Activated CD8-positive, alpha-beta T cell treated with anti-CD3 and anti-CD28 coated beads for 36 hours (primary cell): ENCODE data around the gene NAPB. TPM values are rescaled to one million over a fixed set of nuclear protein-coding genes. Genes with fewer than 3 reads are reported as not detected.
A peak's percentile ranks its signal among the peaks of the same experiment; 100 is the strongest.

Source experiments
- ATAC-seq: fragments of 200-7000 bp; cut with Tn5 transposase; one replicate; pipeline ENCODE4 v1.10.0; 2021; ENCODE audit warnings: mild to moderate bottlenecking, moderate library complexity
- CTCF ChIA-PET: fragments of 350-600 bp; sonication (Branson Sonifier 250); formaldehyde crosslinking; loops from one replicate; lab custom pipeline; 2021; ENCODE audit warnings: antibody characterized with exemption; lab: Charles Lee
- POLR2A ChIA-PET: fragments of 350-600 bp; sonication (Branson Sonifier 250); formaldehyde crosslinking; loops from one replicate; lab custom pipeline; 2021; ENCODE audit warnings: antibody characterized with exemption; lab: Charles Lee
- DNase-seq: peaks from one replicate; pipeline ENCODE4 v3.0.0-alpha.2; 2020
- H3K27ac Mint-ChIP-seq: one replicate; pipeline ENCODE4 v1.8.0; 2021; ENCODE audit warnings: mild to moderate bottlenecking, mixed read lengths
- H3K27me3 Mint-ChIP-seq: one replicate; pipeline ENCODE4 v1.8.0; 2021; ENCODE audit warnings: mixed read lengths
- H3K36me3 Mint-ChIP-seq: one replicate; pipeline ENCODE4 v1.8.0; 2021; ENCODE audit warnings: low read depth, mixed read lengths
- H3K4me1 Mint-ChIP-seq: one replicate; pipeline ENCODE4 v1.8.0; 2021; ENCODE audit warnings: low read depth, mixed read lengths
- H3K4me3 Mint-ChIP-seq: one replicate; pipeline ENCODE4 v1.8.0; 2021; ENCODE audit warnings: mild to moderate bottlenecking, moderate library complexity, mixed read lengths
- H3K9me3 Mint-ChIP-seq: one replicate; pipeline ENCODE4 v1.8.0; 2021; ENCODE audit warnings: mixed read lengths
- CTCF ChIP-seq: fragments of 200-600 bp; IDR thresholded peaks from one replicate; pipeline ENCODE4 v1.8.0; 2022; ENCODE audit warnings: antibody characterized with exemption, mild to moderate bottlenecking
- intact Hi-C: fragments of 100-400 bp; cut with micrococcal nuclease; formaldehyde crosslinking; loops from one replicate; pipeline ENCODE4 v1.10.0; 2022
- total RNA-seq, 2 experiments: library from RNA; stranded (reverse); gene quantifications; one replicate each; pipeline ENCODE4 v1.2.3, GENCODE V29; 2021

NAPB gene
- total RNA-seq, 2 experiments from 2014 or later, result 14.3 to 16.8 TPM

GRCh38 chr20:23387118-23387443 lies 34.2 kb downstream of the NAPB start:
- DNase-seq (no peak), ATAC-seq (no peak)
- Mint-ChIP-seq H3K27ac (no peak overlapping the region), H3K4me3 (no peak overlapping the region), H3K36me3 (peaks cover 70% of the 10 kb centered on the region), H3K4me1 (peaks cover 19% of the 10 kb centered on the region), H3K27me3 (no peaks in the 10 kb centered on the region), H3K9me3 (no peaks in the 10 kb centered on the region)
- CTCF ChIA-PET, result interaction anchor here (1.7 kb wide), 1 partner anchor 13 kb away, joined by 5 read pairs; no protein-coding TSS in a partner anchor
- intact Hi-C loops, result no loop called here
- no peak for TF ChIP-seq CTCF
- POLR2A ChIA-PET, result no interaction called here

- no peak for DNase-seq
- no peaks in the 10 kb centered on the region for H3K27me3 Mint-ChIP-seq
- peaks cover 20% of the 10 kb centered on the region for H3K4me1 Mint-ChIP-seq
- intact Hi-C loops, result no loop called here
- no peak overlapping the region for H3K4me3 Mint-ChIP-seq
- H3K36me3 Mint-ChIP-seq, result peaks cover 70% of the 10 kb centered on the region
- ChIA-PET CTCF (interaction anchor here (1.7 kb wide), 1 partner anchor 13 kb away, joined by 5 read pairs; no protein-coding TSS in a partner anchor), POLR2A (no interaction called here)
- TF ChIP-seq CTCF, result no peak
- no peak overlapping the region for H3K27ac Mint-ChIP-seq
- no peaks in the 10 kb centered on the region for H3K9me3 Mint-ChIP-seq
- ATAC-seq, result no peak
These were observed 34.8 kb downstream of the NAPB start for GRCh38 chr20:23386304-23387117.

- H3K36me3 Mint-ChIP-seq, result peaks cover 58% of the 10 kb centered on the region
- POLR2A ChIA-PET, result interaction anchor here (0.8 kb wide), 1 partner anchor 20 kb away, joined by 3 read pairs; no protein-coding TSS in a partner anchor
- H3K27ac Mint-ChIP-seq, result peak overlapping the region; percentile 40
- DNase-seq (no peak), ATAC-seq (no peak)
- H3K4me1 Mint-ChIP-seq, result peaks cover 16% of the 10 kb centered on the region
- CTCF ChIA-PET, result no interaction called here
- no peak overlapping the region for H3K4me3 Mint-ChIP-seq
- no peak for TF ChIP-seq CTCF
- no peaks in the 10 kb centered on the region for H3K27me3 Mint-ChIP-seq
- intact Hi-C loops, result no loop called here
- H3K9me3 Mint-ChIP-seq, result no peaks in the 10 kb centered on the region
These were observed 39.4 kb downstream of the NAPB start for GRCh38 chr20:23381876-23382275.

- H3K27me3 Mint-ChIP-seq, result no peaks in the 10 kb centered on the region
- TF ChIP-seq CTCF, result no peak
- DNase-seq (no peak), ATAC-seq (no peak)
- intact Hi-C loops, result no loop called here
- peaks cover 13% of the 10 kb centered on the region for H3K4me1 Mint-ChIP-seq
- peaks cover 59% of the 10 kb centered on the region for H3K36me3 Mint-ChIP-seq
- ChIA-PET CTCF (interaction anchor here (0.6 kb wide), 1 partner anchor 42 kb away, joined by 3 read pairs; the partner anchor contains the start of gene NAPB), POLR2A (interaction anchor here (0.7 to 2.2 kb wide), 2 partner anchors 21 to 1678 kb away, joined by 3 to 5 read pairs; no protein-coding TSS in a partner anchor)
- no peaks in the 10 kb centered on the region for H3K9me3 Mint-ChIP-seq
- H3K4me3 Mint-ChIP-seq, result no peak overlapping the region
- no peak overlapping the region for H3K27ac Mint-ChIP-seq
These were observed 41.5 kb downstream of the NAPB start for GRCh38 chr20:23379772-23380171.

- H3K9me3 Mint-ChIP-seq, result no peaks in the 10 kb centered on the region
These were observed 45.5 kb downstream of the NAPB start for GRCh38 chr20:23375827-23376226.

More at GRCh38 chr20:23375827-23376226, 45.5 kb downstream of the NAPB start:
- POLR2A ChIA-PET, result no interaction called here
- Mint-ChIP-seq H3K4me3 (no peak overlapping the region), H3K27ac (peak overlapping the region; percentile 40), H3K36me3 (peaks cover 47% of the 10 kb centered on the region), H3K27me3 (no peaks in the 10 kb centered on the region), H3K4me1 (peaks cover 3% of the 10 kb centered on the region)
- DNase-seq (no peak), ATAC-seq (no peak)
- TF ChIP-seq CTCF, result no peak
- intact Hi-C loops, result no loop called here
- CTCF ChIA-PET, result no interaction called here
